OCI-LY1 (cell line): Measurements from ENCODE around the gene MECR.

Experiments used
- H2AFZ ChIP-seq: fragments of 200-600 bp; sonication (generic), shearing (Covaris generic); 2 replicates; pipeline ENCODE4 v1.6.0; 2014; ENCODE audit warnings: antibody characterized with exemption, mild to moderate bottlenecking, low read length
- H3F3A ChIP-seq: fragments of 200-600 bp; sonication (generic), shearing (Covaris generic); 2 replicates; pipeline ENCODE4 v1.6.0; 2014; ENCODE audit warnings: mild to moderate bottlenecking, antibody characterized with exemption, low read length, moderate library complexity; ENCODE audit not compliant: insufficient read depth
- H3K27ac ChIP-seq: fragments of 200-600 bp; sonication (generic); 2 replicates; pipeline ENCODE4 v1.5.1; 2014; ENCODE audit warnings: low read length, mixed run types, mild to moderate bottlenecking, low read depth; ENCODE audit not compliant: poor library complexity, severe bottlenecking
- H3K27me3 ChIP-seq: fragments of 200-600 bp; sonication (generic); 2 replicates; pipeline ENCODE4 v1.6.0; 2014; ENCODE audit warnings: antibody characterized with exemption, mild to moderate bottlenecking, low read length, moderate library complexity; ENCODE audit not compliant: insufficient read depth
- H3K36me3 ChIP-seq: fragments of 200-600 bp; sonication (generic); 2 replicates; pipeline ENCODE4 v1.6.1; 2014; ENCODE audit warnings: mild to moderate bottlenecking, antibody characterized with exemption, low read length, moderate library complexity, mixed read lengths; ENCODE audit not compliant: insufficient read depth
- H3K4me1 ChIP-seq: fragments of 200-600 bp; sonication (generic); 2 replicates; pipeline ENCODE4 v1.5.1; 2014; ENCODE audit warnings: mild to moderate bottlenecking, low read length, moderate library complexity; ENCODE audit not compliant: insufficient read depth, severe bottlenecking
- H3K4me2 ChIP-seq: fragments of 200-600 bp; sonication (generic), shearing (Covaris generic); 2 replicates; pipeline ENCODE4 v1.6.1; 2014; ENCODE audit warnings: low read length
- H3K4me3 ChIP-seq: fragments of 200-600 bp; sonication (generic); 2 replicates; pipeline ENCODE4 v1.5.1; 2014; ENCODE audit warnings: low read length, low read depth, mild to moderate bottlenecking, mixed read lengths; ENCODE audit not compliant: poor library complexity, severe bottlenecking
- H3K79me2 ChIP-seq: fragments of 200-600 bp; shearing (Covaris generic); 2 replicates; pipeline ENCODE4 v1.6.1; 2016; ENCODE audit warnings: mixed run types, low read length, mixed read lengths; ENCODE audit not compliant: insufficient read depth
- H3K9ac ChIP-seq: fragments of 200-600 bp; sonication (generic), shearing (Covaris generic); 2 replicates; pipeline ENCODE4 v1.6.1; 2014; ENCODE audit warnings: mild to moderate bottlenecking, low read length, mixed read lengths
- H3K9me2 ChIP-seq: fragments of 200-600 bp; sonication (generic), shearing (Covaris generic); 2 replicates; pipeline ENCODE4 v1.6.1; 2014; ENCODE audit warnings: low read depth, mild to moderate bottlenecking, low read length, mixed read lengths
- H3K9me3 ChIP-seq: fragments of 200-600 bp; shearing (Covaris generic); 2 replicates; pipeline ENCODE4 v1.6.1; 2014; ENCODE audit warnings: low read length, mixed read lengths
- H4K20me1 ChIP-seq: fragments of 200-600 bp; sonication (generic), shearing (Covaris generic); 2 replicates; pipeline ENCODE4 v1.6.0; 2016; ENCODE audit warnings: mild to moderate bottlenecking, low read length; ENCODE audit not compliant: insufficient read depth
- EZH2 ChIP-seq: fragments of 200-600 bp; sonication (generic), shearing (Covaris generic); IDR thresholded peaks from 2 replicates; pipeline ENCODE4 v1.8.0; 2017; ENCODE audit warnings: borderline replicate concordance, mixed run types, mild to moderate bottlenecking, antibody characterized with exemption, low read length, moderate library complexity, mixed read lengths
- TF ChIP-seq, protein P1 (sequence below): fragments of 200-600 bp; sonication (generic), shearing (Covaris generic); IDR thresholded peaks from 2 replicates; pipeline ENCODE4 v1.5.1; 2017; ENCODE audit warnings: mild to moderate bottlenecking, antibody characterized with exemption, low read length, moderate library complexity, mixed read lengths

The MECR gene

DNA sequence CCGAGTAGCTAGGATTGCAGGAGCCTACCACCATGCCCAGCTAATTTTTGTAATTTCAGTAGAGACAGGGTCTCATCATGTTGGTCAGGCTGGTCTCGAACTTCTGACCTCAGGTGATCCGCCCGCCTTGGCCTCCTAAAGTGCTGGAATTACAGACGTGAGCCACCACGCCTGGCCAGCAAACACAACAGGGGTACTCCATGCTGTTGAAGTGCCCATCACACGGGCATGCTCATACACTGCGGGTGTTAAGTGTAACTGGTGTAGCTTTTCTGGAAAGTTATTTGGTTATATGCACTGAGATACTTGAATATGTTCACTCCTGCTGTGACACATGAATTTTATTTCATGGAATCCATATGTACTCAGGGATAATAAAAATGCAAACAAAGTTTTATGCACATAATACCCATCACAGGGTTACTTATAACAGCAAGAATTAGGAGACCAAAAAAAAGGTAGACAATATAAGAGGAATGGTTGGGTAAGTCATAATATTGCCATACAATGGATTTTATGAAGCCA lies 58.3 kb downstream of the MECR start:
- H3K9ac ChIP-seq = no peak overlapping the region
- H3K4me1 ChIP-seq = peaks cover 15% of the 10 kb centered on the region
- peaks cover 60% of the 10 kb centered on the region for H3K36me3 ChIP-seq
- no peaks in the 10 kb centered on the region for H4K20me1 ChIP-seq
- H3F3A ChIP-seq = no peaks in the 10 kb centered on the region
- H3K9me3 ChIP-seq = no peaks in the 10 kb centered on the region
- no peak overlapping the region for H3K4me3 ChIP-seq
- H3K27ac ChIP-seq = no peak overlapping the region
- no peak overlapping the region for H3K4me2 ChIP-seq
- peaks cover 94% of the 10 kb centered on the region for H3K79me2 ChIP-seq
- no peaks in the 10 kb centered on the region for H3K9me2 ChIP-seq
- TF ChIP-seq, protein P1, sequence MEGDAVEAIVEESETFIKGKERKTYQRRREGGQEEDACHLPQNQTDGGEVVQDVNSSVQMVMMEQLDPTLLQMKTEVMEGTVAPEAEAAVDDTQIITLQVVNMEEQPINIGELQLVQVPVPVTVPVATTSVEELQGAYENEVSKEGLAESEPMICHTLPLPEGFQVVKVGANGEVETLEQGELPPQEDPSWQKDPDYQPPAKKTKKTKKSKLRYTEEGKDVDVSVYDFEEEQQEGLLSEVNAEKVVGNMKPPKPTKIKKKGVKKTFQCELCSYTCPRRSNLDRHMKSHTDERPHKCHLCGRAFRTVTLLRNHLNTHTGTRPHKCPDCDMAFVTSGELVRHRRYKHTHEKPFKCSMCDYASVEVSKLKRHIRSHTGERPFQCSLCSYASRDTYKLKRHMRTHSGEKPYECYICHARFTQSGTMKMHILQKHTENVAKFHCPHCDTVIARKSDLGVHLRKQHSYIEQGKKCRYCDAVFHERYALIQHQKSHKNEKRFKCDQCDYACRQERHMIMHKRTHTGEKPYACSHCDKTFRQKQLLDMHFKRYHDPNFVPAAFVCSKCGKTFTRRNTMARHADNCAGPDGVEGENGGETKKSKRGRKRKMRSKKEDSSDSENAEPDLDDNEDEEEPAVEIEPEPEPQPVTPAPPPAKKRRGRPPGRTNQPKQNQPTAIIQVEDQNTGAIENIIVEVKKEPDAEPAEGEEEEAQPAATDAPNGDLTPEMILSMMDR = no peak
- no peak for TF ChIP-seq EZH2
- no peaks in the 10 kb centered on the region for H3K27me3 ChIP-seq
- no peak overlapping the region for H2AFZ ChIP-seq

DNA sequence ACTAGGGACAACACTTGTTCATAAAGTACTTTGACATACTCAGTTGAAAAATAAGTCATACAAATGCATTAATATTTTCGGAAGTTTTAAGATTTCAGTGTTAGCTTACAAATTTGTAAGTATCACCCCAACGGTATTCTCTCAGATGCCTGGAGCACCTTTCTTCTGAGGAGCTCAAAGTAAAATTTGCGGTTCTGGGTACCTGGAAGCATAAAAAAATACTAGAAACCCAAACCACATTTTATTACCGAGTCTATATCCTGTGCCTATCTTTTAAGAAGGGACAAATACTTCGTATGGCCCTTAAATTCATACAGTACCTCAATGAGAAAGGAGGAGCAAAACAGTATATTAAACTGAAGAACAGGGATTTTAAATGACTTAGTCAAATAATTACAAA lies 59.2 kb downstream of the MECR start:
- no peak overlapping the region for H3K4me3 ChIP-seq
- H4K20me1 ChIP-seq = no peaks in the 10 kb centered on the region
- H3K27me3 ChIP-seq = no peaks in the 10 kb centered on the region
- H2AFZ ChIP-seq = no peak overlapping the region
- H3K9me3 ChIP-seq = no peaks in the 10 kb centered on the region
- no peak overlapping the region for H3K27ac ChIP-seq
- H3F3A ChIP-seq = no peaks in the 10 kb centered on the region
- H3K36me3 ChIP-seq = peaks cover 60% of the 10 kb centered on the region
- H3K79me2 ChIP-seq = peaks cover 88% of the 10 kb centered on the region
- no peak for TF ChIP-seq EZH2
- TF ChIP-seq, protein P1 = no peak
- 0 out of 2 replicates have a peak overlapping the region, but pooled peaks have one; percentile 6 for H3K4me2 ChIP-seq
- peaks cover 15% of the 10 kb centered on the region for H3K4me1 ChIP-seq
- H3K9ac ChIP-seq = no peak overlapping the region
- H3K9me2 ChIP-seq = no peaks in the 10 kb centered on the region

DNA sequence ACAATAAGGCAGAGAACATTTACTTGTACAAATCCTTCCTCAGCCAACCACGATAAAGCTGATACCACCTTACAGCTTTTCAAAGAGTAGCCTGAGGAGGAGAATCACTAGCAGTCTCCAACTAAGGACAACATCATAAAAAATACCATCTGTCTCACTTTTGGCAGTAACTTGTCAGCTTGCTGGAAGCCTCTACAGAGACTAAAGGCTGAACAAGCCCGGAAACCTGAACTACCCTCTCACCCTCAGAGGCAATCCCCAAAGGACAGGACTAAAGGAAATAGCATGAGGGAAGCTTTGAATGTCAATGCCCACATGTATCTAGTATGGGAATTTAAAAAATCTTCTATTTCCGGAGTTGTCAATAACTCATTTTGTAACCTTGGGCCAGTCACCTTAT lies 59.6 kb downstream of the MECR start:
- no peak overlapping the region for H3K9ac ChIP-seq
- H3K9me2 ChIP-seq = no peaks in the 10 kb centered on the region
- no peak overlapping the region for H2AFZ ChIP-seq
- H3K4me2 ChIP-seq = 0 out of 2 replicates have a peak overlapping the region, but pooled peaks have one; percentile 6
- H3K4me3 ChIP-seq = no peak overlapping the region
- no peaks in the 10 kb centered on the region for H3F3A ChIP-seq
- H3K36me3 ChIP-seq = peaks cover 61% of the 10 kb centered on the region
- peaks cover 88% of the 10 kb centered on the region for H3K79me2 ChIP-seq
- no peaks in the 10 kb centered on the region for H3K9me3 ChIP-seq
- no peaks in the 10 kb centered on the region for H3K27me3 ChIP-seq
- TF ChIP-seq, protein P1 = no peak
- no peak for TF ChIP-seq EZH2
- H3K27ac ChIP-seq = no peak overlapping the region
- H3K4me1 ChIP-seq = peaks cover 15% of the 10 kb centered on the region
- no peaks in the 10 kb centered on the region for H4K20me1 ChIP-seq
